HG03558 (cell line): ENCODE results near the gene CEACAM7.
"Not testable (repeated sequence)": the region's sequence is repeated elsewhere in the genome, so short reads cannot be mapped to it uniquely, and the experiment has no call there.

ENCODE experiments used
- ATAC-seq: cut with Tn5 transposase; IDR thresholded peaks from one replicate; pipeline ENCODE4 v1.9.1; 2021; ENCODE audit warnings: moderate number of reproducible peaks; ENCODE audit not compliant: unreplicated experiment; ENCODE audit errors: extremely low read depth

The CEACAM7 gene

DNA sequence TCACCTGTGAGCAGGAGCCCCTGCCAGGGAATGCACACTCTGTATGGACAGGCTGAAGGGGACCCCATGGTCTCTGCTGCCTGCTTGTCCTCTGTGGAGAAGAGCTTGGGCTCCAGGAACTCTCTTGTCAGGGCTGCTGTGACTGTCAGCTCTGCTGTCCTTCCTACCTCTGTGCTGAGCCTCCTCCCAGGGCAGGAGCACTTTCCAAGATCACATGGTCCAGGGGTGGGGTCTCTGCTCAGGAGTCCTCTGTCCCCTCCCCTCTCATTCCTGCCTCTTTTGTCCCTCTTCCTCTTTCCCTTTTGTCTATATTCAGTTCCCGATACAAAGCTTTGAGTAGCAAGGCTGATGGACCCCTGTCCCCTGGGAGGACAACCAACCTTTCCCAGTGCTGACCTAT lies at the start of gene CEACAM7:
Gene CEACAM7, minus strand, starts transcription at position 173 of the 400 bp plus-strand sequence. Its CDS starts 105 bp downstream, at position 68.
- ATAC-seq = no peak

DNA sequence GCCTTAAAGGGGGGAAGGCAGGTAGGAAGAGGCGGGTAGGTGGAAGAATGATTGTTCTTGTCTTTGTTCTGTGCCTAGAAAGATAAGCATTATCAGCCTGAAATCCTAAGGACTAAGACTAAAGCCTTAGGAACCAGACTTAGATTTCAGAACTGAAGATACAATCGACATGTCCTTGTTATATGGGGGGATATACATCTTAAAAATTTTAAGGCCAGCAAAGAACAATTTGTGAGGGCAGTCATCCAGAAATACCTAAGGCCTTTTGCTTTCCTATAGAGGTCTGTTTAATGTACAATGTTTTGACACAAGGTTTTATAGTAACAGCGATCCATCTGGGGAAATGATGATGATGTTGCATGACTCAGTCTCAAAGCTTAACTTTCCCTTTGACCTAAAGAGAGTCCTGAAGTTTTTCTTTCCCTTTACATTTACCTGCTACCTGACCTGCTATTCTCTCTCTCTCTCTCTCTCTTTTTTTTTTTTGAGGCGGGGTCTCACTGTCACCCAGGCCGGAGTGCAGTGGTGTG lies 47.1 kb upstream of the CEACAM7 start:
- no peak for ATAC-seq

DNA sequence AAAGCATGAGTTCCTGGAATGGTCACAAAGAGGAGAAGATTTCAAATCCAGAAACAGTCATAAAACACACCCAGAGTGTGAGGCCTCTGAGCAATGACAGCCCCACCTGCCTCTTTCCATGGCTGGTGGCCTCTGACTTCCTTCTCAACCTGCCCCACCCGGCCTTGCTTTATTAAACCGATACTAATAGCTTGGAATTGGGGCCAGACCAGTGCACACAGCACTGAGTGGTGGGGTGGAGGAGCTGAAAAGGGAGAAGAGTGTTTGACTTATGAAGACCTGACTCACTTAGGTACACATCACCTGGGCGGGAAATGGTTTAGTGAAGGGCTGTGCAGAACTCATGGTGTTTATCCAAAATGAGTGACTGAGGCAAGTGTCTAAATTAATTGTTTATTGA lies 46.5 kb upstream of the CEACAM7 start:
- no peak for ATAC-seq

DNA sequence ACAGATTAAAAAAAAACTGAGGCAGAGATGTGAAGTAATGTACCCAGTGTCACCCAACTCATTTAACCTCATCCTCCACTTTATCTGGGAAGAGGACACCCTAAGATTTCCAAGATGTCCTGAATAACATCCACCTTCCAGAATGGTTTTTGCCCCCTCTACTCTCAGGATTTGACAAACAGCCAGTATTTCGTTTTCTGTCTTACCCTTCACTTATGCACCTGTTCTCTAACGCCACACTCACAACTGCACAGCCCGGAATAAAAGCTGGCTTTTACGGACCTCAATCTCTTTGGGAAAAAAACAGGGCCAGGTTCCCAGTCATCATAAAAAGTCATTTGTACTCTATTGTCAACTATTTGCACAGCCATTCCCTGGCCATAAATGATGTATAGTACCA lies 46.1 kb upstream of the CEACAM7 start:
- ATAC-seq = no peak

DNA sequence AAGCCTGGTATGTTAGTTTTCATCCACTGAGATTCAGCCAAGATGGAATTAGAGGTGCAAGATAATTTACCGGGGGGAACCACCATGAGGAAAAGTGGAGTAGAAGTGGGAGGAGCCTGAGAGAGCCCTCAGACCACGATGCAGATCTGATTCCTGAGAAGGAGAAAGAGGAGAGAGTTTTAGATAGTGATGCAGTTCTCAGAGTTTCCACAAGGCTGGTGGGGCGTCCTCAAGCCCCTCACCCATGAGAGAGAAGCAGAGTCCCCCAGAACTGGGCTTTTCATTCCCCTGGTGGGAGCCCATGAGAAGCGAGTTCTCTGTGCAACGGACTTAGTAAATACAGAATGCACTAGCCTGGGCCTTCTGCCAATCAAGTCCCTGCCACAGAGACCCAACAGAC lies 38.4 kb upstream of the CEACAM7 start:
- ATAC-seq = no peak

DNA sequence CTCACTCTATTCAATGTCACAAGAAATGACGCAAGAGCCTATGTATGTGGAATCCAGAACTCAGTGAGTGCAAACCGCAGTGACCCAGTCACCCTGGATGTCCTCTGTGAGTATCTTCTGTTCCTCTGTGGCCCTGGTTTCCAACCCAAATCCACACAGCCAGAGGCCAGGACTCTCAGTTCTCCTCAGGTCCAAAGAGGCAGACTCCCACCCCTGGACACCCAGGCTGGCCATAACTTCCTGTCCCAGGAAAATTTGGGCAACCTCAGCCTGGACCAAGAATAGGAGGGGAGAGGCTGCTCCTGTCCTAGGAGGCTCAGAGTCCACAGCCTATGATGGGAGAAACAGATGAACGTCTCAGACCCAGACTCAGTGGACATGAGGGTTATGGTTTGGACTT lies 32.0 kb upstream of the CEACAM7 start:
- ATAC-seq = no peak

DNA sequence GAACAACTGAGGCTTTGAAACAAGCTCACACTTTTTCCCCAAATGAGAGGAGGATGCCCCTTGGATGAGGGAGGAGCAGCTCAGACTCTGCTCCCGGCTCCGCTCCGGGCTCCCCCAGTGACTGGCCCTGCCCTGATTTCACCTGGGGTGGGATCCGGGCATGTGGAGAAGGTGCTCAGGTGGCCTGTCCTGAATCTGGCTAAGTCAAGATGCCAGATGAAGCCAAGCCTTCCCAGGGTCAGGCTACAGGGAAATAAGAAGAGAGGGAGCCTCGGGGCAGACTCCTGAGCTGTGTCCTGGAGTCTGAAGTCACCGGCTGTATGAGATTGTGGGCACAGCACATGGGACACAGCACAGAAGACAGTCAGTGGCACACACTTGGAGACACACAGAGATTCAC lies 30.7 kb upstream of the CEACAM7 start:
- no peak for ATAC-seq

DNA sequence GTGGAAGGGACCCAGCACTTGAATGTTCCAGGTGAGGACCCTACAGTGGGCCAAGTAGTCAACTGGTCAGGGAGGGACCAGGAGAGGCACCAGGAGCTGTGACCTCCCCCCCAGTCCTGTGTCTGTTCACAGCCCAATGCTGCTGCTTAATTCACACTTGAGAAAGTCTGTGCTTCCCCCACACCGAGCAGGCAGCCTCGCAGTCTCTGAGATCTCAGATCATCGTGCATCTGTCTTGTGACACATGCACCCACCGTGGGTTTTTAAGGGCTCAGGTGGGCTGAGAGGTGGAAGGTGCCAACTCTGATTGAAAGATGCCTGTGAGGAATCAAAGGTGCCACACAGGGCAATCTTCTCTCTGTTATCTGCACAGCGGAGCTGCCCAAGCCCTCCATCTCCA lies 26.5 kb upstream of the CEACAM7 start:
- no peak for ATAC-seq

DNA sequence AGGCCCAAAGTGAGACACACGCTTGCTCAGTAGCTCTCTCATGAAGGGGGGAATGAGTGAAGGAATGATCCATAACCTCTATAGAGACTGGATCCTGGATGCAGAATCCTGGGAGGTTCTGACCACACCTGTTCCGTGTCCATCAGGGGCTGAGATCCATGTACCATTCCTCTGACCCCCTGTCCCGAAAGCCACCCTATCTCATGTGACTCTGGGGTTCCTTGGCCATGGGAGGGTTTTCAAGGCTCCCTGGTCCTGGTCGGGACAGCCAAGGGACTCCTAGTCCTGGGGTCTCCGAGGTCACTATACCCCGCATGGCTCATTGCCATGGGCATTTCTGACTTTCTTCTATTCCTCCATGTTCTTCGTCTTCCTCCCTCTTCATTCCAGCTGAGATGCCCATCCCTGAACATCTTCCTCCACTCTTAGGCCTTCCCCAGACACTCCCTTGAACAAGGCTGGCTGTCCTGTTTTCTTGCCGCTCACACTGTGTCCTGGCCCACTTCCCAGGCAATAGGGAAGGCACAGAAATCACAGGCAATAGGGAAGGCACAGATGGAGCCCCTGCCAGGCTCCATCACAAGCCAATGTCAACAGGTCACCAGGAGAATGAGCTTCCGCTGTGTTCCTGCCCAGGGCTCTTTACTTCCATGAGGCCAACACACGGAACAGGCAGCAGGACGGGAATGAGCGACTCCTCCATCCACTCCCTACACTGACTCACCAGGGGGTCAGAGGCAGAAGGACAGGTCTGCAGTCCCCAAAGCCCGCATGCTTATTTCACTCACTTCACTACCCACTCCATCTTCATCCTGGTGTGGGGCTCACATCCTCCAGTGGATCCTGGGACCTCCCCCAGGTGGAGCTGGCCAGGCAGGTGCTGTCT lies 23.5 kb upstream of the CEACAM7 start:
- no peak for ATAC-seq

DNA sequence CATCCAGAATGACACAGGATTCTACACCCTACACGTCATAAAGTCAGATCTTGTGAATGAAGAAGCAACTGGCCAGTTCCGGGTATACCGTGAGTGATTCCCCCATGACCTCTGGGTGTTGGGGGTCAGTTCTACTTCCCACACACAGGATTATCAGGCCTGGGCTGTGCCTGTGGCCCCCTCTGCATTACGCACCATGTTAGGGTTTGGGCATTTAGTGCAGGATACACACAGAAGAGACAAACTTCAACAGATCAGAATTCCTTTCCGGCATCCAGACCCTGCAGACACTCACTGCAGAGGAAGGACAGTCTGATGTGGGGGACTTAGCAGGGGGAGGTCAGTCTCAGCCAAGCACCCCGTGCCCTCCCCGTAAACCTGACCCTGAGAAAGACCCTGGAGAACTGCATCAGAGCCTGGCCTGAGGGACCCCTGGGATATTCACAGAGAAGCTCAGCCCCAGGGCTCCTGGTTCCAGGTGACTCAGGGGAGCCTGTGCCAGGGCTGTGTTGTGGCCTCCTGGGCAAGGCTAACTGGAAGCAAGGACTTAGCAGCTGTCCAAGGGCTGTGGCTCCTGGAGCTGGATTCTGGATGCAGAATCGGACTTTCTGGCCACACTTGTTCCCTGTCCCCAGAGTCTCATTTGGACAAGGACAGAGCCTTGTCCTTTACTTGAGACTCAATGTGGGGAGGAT lies 22.0 kb upstream of the CEACAM7 start:
- ATAC-seq = no peak

DNA sequence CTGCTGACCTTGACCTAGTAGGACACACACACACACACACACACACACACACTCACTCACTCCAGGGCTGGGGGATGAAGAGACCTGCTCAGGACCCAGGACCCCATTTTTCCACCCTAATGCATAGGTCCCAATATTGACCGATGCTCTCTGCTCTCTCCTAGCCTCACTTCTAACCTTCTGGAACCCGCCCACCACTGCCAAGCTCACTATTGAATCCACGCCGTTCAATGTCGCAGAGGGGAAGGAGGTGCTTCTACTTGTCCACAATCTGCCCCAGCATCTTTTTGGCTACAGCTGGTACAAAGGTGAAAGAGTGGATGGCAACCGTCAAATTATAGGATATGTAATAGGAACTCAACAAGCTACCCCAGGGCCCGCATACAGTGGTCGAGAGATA lies 21.4 kb upstream of the CEACAM7 start:
- not testable (repeated sequence) for ATAC-seq

DNA sequence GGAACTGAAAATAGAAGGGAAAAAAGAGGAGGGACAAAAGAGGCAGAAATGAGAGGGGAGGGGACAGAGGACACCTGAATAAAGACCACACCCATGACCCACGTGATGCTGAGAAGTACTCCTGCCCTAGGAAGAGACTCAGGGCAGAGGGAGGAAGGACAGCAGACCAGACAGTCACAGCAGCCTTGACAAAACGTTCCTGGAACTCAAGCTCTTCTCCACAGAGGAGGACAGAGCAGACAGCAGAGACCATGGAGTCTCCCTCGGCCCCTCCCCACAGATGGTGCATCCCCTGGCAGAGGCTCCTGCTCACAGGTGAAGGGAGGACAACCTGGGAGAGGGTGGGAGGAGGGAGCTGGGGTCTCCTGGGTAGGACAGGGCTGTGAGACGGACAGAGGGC lies 20.4 kb upstream of the CEACAM7 start, which contains the start of gene CEACAM5:
Gene CEACAM5, plus strand, starts transcription at position 146 of the 400 bp plus-strand sequence. Its CDS starts 106 bp downstream, at position 252.
- ATAC-seq = no peak

DNA sequence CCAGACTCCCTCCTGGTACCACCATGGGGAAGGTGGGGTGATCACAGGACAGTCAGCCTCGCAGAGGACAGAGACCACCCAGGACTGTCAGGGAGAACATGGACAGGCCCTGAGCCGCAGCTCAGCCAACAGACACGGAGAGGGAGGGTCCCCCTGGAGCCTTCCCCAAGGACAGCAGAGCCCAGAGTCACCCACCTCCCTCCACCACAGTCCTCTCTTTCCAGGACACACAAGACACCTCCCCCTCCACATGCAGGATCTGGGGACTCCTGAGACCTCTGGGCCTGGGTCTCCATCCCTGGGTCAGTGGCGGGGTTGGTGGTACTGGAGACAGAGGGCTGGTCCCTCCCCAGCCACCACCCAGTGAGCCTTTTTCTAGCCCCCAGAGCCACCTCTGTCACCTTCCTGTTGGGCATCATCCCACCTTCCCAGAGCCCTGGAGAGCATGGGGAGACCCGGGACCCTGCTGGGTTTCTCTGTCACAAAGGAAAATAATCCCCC lies 19.9 kb upstream of the CEACAM7 start:
- ATAC-seq = no peak

DNA sequence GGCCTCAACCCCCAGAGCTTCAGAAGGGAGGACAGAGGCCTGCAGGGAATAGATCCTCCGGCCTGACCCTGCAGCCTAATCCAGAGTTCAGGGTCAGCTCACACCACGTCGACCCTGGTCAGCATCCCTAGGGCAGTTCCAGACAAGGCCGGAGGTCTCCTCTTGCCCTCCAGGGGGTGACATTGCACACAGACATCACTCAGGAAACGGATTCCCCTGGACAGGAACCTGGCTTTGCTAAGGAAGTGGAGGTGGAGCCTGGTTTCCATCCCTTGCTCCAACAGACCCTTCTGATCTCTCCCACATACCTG lies 19.4 kb upstream of the CEACAM7 start:
- ATAC-seq = no peak

DNA sequence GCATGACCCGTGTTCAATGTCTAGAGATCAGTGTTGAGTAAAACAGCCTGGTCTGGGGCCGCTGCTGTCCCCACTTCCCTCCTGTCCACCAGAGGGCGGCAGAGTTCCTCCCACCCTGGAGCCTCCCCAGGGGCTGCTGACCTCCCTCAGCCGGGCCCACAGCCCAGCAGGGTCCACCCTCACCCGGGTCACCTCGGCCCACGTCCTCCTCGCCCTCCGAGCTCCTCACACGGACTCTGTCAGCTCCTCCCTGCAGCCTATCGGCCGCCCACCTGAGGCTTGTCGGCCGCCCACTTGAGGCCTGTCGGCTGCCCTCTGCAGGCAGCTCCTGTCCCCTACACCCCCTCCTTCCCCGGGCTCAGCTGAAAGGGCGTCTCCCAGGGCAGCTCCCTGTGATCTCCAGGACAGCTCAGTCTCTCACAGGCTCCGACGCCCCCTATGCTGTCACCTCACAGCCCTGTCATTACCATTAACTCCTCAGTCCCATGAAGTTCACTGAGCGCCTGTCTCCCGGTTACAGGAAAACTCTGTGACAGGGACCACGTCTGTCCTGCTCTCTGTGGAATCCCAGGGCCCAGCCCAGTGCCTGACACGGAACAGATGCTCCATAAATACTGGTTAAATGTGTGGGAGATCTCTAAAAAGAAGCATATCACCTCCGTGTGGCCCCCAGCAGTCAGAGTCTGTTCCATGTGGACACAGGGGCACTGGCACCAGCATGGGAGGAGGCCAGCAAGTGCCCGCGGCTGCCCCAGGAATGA lies 18.9 kb upstream of the CEACAM7 start:
- ATAC-seq = no peak

DNA sequence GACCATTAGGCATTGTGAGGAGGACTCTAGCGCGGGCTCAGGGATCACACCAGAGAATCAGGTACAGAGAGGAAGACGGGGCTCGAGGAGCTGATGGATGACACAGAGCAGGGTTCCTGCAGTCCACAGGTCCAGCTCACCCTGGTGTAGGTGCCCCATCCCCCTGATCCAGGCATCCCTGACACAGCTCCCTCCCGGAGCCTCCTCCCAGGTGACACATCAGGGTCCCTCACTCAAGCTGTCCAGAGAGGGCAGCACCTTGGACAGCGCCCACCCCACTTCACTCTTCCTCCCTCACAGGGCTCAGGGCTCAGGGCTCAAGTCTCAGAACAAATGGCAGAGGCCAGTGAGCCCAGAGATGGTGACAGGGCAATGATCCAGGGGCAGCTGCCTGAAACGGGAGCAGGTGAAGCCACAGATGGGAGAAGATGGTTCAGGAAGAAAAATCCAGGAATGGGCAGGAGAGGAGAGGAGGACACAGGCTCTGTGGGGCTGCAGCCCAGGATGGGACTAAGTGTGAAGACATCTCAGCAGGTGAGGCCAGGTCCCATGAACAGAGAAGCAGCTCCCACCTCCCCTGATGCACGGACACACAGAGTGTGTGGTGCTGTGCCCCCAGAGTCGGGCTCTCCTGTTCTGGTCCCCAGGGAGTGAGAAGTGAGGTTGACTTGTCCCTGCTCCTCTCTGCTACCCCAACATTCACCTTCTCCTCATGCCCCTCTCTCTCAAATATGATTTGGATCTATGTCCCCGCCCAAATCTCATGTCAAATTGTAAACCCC lies 17.5 kb upstream of the CEACAM7 start:
- ATAC-seq = no peak

DNA sequence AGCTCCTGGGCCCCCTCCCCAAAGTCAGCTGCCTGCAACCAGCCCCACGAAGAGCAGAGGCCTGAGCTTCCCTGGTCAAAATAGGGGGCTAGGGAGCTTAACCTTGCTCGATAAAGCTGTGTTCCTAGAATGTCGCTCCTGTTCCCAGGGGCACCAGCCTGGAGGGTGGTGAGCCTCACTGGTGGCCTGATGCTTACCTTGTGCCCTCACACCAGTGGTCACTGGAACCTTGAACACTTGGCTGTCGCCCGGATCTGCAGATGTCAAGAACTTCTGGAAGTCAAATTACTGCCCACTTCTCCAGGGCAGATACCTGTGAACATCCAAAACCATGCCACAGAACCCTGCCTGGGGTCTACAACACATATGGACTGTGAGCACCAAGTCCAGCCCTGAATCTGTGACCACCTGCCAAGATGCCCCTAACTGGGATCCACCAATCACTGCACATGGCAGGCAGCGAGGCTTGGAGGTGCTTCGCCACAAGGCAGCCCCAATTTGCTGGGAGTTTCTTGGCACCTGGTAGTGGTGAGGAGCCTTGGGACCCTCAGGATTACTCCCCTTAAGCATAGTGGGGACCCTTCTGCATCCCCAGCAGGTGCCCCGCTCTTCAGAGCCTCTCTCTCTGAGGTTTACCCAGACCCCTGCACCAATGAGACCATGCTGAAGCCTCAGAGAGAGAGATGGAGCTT lies 15.7 kb upstream of the CEACAM7 start:
- ATAC-seq = no peak

DNA sequence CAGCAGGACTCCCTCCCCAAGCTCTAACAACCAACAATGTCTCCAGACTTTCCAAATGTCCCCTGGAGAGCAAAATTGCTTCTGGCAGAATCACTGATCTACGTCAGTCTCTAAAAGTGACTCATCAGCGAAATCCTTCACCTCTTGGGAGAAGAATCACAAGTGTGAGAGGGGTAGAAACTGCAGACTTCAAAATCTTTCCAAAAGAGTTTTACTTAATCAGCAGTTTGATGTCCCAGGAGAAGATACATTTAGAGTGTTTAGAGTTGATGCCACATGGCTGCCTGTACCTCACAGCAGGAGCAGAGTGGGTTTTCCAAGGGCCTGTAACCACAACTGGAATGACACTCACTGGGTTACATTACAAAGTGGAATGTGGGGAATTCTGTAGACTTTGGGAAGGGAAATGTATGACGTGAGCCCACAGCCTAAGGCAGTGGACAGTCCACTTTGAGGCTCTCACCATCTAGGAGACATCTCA lies 14.1 kb upstream of the CEACAM7 start:
- no peak for ATAC-seq
